OCI-LY7 (cell line): Measurements from ENCODE around the gene ZKSCAN7.
"Not testable (repeated sequence)": the region's sequence is repeated elsewhere in the genome, so short reads cannot be mapped to it uniquely, and the experiment has no call there.

ENCODE experiments used
- EZH2phosphoT487 ChIP-seq: fragments of 200-600 bp; sonication (generic); IDR thresholded peaks from 2 replicates; pipeline ENCODE4 v1.6.1; 2018; ENCODE audit warnings: low read depth, borderline replicate concordance, mild to moderate bottlenecking, mixed run types, antibody characterized with exemption, low read length, moderate library complexity, mixed read lengths
- TF ChIP-seq, protein P1 (sequence below): fragments of 200-600 bp; sonication (generic); conservative IDR thresholded peaks from 2 replicates; pipeline ENCODE4 v1.5.1; 2014; ENCODE audit warnings: mild to moderate bottlenecking, antibody characterized with exemption, low read length, moderate library complexity, mixed read lengths

DNA sequence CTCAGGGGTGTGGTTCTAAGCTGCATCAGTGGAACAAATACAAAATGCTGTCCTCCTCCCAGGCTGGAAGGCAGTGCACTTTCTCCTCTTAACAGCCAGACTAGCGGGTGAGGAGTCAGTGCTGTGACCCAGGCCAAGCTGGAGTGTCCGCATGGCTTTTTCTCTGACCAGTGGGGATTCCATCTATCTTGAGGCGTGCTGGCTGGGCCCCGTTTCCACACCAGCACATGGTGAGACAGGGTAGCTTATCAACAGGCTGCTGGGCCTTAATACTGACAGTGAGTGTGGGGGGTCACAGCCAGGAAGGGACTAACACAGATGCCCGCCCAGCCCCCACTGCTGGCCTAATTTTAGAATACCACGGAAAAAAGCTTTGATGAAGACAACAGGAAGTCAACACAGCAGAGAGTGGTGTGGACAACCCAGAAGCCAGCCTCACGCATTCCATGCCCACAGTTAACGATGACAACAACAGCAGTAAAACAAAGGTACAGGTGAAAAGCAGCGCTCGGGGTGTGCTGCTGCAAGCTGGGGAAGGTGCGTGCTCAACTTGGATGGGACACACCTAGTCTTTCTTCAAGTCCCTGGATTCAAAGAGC lies 22.5 kb downstream of the ZKSCAN7 start:
- TF ChIP-seq, protein P1, sequence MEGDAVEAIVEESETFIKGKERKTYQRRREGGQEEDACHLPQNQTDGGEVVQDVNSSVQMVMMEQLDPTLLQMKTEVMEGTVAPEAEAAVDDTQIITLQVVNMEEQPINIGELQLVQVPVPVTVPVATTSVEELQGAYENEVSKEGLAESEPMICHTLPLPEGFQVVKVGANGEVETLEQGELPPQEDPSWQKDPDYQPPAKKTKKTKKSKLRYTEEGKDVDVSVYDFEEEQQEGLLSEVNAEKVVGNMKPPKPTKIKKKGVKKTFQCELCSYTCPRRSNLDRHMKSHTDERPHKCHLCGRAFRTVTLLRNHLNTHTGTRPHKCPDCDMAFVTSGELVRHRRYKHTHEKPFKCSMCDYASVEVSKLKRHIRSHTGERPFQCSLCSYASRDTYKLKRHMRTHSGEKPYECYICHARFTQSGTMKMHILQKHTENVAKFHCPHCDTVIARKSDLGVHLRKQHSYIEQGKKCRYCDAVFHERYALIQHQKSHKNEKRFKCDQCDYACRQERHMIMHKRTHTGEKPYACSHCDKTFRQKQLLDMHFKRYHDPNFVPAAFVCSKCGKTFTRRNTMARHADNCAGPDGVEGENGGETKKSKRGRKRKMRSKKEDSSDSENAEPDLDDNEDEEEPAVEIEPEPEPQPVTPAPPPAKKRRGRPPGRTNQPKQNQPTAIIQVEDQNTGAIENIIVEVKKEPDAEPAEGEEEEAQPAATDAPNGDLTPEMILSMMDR, result not testable (repeated sequence)
- not testable (repeated sequence) for TF ChIP-seq EZH2phosphoT487
